HepG2 (cell line): Measurements from ENCODE around the gene GPR162. TPM values are rescaled to one million over a fixed set of nuclear protein-coding genes. Genes with fewer than 3 reads are reported as not detected.

Experiments
- MED8 ChIP-seq: sonication (generic); formaldehyde crosslinking; IDR thresholded peaks from 2 replicates; pipeline ENCODE4 v1.8.1; 2023; ENCODE audit warnings: mild to moderate bottlenecking, missing genetic modification reagents; ENCODE audit not compliant: insufficient replicate concordance
- NR2F6 ChIP-seq, 2 experiments: IDR thresholded peaks; 2 replicates each; pipeline ENCODE4 v1.6.1; 2016; ENCODE audit warnings: antibody characterized with exemption in 1 of 2, mild to moderate bottlenecking in 1 of 2
- SCMH1 ChIP-seq: sonication (generic); formaldehyde crosslinking; IDR thresholded peaks from 2 replicates; pipeline ENCODE4 v1.9.0; 2021; ENCODE audit warnings: missing genetic modification reagents, mild to moderate bottlenecking, borderline replicate concordance
- TCF7 ChIP-seq: sonication (generic); IDR thresholded peaks from 2 replicates; pipeline ENCODE4 v1.6.1; 2016; ENCODE audit warnings: antibody characterized with exemption, low read depth
- YEATS2 ChIP-seq: sonication (generic); formaldehyde crosslinking; IDR thresholded peaks from 2 replicates; pipeline ENCODE4 v1.4.0; 2020; ENCODE audit warnings: missing genetic modification reagents, borderline replicate concordance
- YY1 ChIP-seq: IDR thresholded peaks from 2 replicates; pipeline ENCODE4 v1.6.1; 2011; ENCODE audit warnings: low read length, low read depth, moderate library complexity, mild to moderate bottlenecking; ENCODE audit not compliant: insufficient read depth, insufficient replicate concordance
- ZBTB8A ChIP-seq: sonication (generic); formaldehyde crosslinking; IDR thresholded peaks from 2 replicates; pipeline ENCODE4 v1.4.0; 2020; ENCODE audit warnings: mild to moderate bottlenecking, low read depth, missing genetic modification reagents, borderline replicate concordance
- ZC3H4 ChIP-seq: sonication (generic); formaldehyde crosslinking; IDR thresholded peaks from 2 replicates; pipeline ENCODE4 v1.4.0; 2020; ENCODE audit warnings: missing genetic modification reagents, borderline replicate concordance
- ZNF563 ChIP-seq: sonication (generic); formaldehyde crosslinking; IDR thresholded peaks from 2 replicates; pipeline ENCODE4 v1.8.0; 2022; ENCODE audit warnings: mild to moderate bottlenecking, moderate library complexity, missing genetic modification reagents
- polyA plus RNA-seq, 8 experiments: library from polyadenylated mRNA; depleted of rRNA in 3 of 8; stranded (reverse) in 7 of 8; unstranded in 1 of 8; fragments of >200 nt; fragmentation: Illumina TruSeq in 4 of 8; extraction: Trizol in 4 of 8; gene quantifications; 2 replicates each; pipeline versions ENCODE4 v1.2.1 to v1.2.3, GENCODE V29; 2011 to 2016; ENCODE audit warnings: low read depth in 4 of 8, missing spikeins in 1 of 8, mixed read lengths in 1 of 8; ENCODE audit not compliant: insufficient read depth in 1 of 8
- total RNA-seq, 5 experiments: library from RNA; depleted of rRNA; stranded (reverse); fragments of >200 nt; fragmentation: Illumina TruSeq; extraction: Trizol; gene quantifications; 2 replicates each; pipeline ENCODE4 v1.2.3, GENCODE V29; 2016; ENCODE audit warnings: low read depth in 1 of 5
- TF ChIP-seq, protein P1 (sequence below): sonication (generic); formaldehyde crosslinking; IDR thresholded peaks from 2 replicates; pipeline ENCODE4 v1.9.0; 2022; ENCODE audit warnings: missing genetic modification reagents, mild to moderate bottlenecking, borderline replicate concordance
- TF ChIP-seq, protein P2 (sequence below): sonication (generic); formaldehyde crosslinking; IDR thresholded peaks from 2 replicates; pipeline ENCODE4 v1.8.0; 2022; ENCODE audit warnings: mild to moderate bottlenecking, missing genetic modification reagents; ENCODE audit not compliant: insufficient replicate concordance
- TF ChIP-seq, protein P3 (sequence below): sonication (generic); formaldehyde crosslinking; IDR thresholded peaks from 2 replicates; pipeline ENCODE4 v1.5.0; 2020; ENCODE audit warnings: missing genetic modification reagents, mild to moderate bottlenecking, borderline replicate concordance
- TF ChIP-seq, protein P4 (sequence below): sonication (generic); formaldehyde crosslinking; IDR thresholded peaks from 2 replicates; pipeline ENCODE4 v1.9.0; 2021; ENCODE audit warnings: missing genetic modification reagents, mild to moderate bottlenecking, borderline replicate concordance
- TF ChIP-seq, protein P5 (sequence below): sonication (generic); formaldehyde crosslinking; IDR thresholded peaks from 2 replicates; pipeline ENCODE4 v1.9.0; 2022; ENCODE audit warnings: low read depth, missing genetic modification reagents
- TF ChIP-seq, protein P6 (sequence below): sonication (generic); formaldehyde crosslinking; IDR thresholded peaks from 2 replicates; pipeline ENCODE4 v1.4.0; 2020; ENCODE audit warnings: missing genetic modification reagents

Gene GPR162
- total and polyA plus RNA-seq, 2 of the 13 experiments (the other 11 are each of a cell fraction or from before 2014, with no cell fraction given): 0.08 TPM; not detected in 1

DNA sequence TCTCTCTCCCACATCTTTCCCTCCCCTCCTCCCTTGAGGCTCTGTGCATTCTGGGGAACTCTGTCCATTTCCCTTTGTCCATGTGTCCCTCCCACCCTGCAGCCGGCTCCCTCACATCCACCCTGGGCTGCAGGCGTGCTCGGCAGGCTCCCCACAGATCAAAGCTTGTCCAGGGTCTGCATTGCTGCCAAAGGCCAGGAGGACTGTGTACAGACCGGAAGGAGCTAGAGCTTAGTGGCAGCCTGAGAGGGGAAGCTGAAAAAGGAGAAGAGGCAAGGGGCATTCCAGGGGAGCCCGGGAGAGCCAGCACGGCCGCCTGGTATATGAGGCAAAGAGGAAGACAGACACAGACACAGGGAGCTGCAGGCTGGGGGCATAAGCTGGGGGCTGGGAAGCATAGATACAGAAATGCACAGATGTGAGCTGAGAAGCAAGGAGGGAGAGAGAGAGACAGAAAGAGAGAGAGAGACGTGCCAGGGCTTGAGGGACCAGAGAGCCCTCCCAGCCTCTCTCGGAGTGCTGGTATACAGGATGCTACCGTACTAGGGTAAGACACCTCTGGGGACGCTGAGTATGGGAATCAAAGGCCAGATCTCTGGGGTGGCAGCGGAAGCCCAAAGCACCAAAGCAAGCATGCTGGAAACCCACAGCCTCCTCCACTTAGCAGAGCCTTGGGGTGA, 29.0 kb upstream of the GPR162 start (continued):
- TF ChIP-seq, protein P1, sequence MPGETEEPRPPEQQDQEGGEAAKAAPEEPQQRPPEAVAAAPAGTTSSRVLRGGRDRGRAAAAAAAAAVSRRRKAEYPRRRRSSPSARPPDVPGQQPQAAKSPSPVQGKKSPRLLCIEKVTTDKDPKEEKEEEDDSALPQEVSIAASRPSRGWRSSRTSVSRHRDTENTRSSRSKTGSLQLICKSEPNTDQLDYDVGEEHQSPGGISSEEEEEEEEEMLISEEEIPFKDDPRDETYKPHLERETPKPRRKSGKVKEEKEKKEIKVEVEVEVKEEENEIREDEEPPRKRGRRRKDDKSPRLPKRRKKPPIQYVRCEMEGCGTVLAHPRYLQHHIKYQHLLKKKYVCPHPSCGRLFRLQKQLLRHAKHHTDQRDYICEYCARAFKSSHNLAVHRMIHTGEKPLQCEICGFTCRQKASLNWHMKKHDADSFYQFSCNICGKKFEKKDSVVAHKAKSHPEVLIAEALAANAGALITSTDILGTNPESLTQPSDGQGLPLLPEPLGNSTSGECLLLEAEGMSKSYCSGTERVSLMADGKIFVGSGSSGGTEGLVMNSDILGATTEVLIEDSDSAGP (CRISPR knock-in tag): peak; percentile 87; the same call in 1 of the 2 replicates
- TF ChIP-seq NR2F6 (IDR thresholded peaks at IDR 0.05): peak; percentile 59
- TF ChIP-seq NR2F6 (CRISPR knock-in tag; IDR thresholded peaks at IDR 0.05): peak; percentile 75
- TF ChIP-seq, protein P2, sequence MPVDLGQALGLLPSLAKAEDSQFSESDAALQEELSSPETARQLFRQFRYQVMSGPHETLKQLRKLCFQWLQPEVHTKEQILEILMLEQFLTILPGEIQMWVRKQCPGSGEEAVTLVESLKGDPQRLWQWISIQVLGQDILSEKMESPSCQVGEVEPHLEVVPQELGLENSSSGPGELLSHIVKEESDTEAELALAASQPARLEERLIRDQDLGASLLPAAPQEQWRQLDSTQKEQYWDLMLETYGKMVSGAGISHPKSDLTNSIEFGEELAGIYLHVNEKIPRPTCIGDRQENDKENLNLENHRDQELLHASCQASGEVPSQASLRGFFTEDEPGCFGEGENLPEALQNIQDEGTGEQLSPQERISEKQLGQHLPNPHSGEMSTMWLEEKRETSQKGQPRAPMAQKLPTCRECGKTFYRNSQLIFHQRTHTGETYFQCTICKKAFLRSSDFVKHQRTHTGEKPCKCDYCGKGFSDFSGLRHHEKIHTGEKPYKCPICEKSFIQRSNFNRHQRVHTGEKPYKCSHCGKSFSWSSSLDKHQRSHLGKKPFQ: no peak
- TF ChIP-seq ZBTB8A: no peak
- TF ChIP-seq YY1: no peak
- TF ChIP-seq ZNF563 (CRISPR knock-in tag): no peak; the same call in 1 of the 2 replicates
- no peak for TF ChIP-seq YEATS2 (CRISPR knock-in tag)
- TF ChIP-seq, protein P3, sequence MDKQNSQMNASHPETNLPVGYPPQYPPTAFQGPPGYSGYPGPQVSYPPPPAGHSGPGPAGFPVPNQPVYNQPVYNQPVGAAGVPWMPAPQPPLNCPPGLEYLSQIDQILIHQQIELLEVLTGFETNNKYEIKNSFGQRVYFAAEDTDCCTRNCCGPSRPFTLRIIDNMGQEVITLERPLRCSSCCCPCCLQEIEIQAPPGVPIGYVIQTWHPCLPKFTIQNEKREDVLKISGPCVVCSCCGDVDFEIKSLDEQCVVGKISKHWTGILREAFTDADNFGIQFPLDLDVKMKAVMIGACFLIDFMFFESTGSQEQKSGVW: no peak
- TF ChIP-seq ZC3H4 (CRISPR knock-in tag): no peak
- TF ChIP-seq, protein P4, sequence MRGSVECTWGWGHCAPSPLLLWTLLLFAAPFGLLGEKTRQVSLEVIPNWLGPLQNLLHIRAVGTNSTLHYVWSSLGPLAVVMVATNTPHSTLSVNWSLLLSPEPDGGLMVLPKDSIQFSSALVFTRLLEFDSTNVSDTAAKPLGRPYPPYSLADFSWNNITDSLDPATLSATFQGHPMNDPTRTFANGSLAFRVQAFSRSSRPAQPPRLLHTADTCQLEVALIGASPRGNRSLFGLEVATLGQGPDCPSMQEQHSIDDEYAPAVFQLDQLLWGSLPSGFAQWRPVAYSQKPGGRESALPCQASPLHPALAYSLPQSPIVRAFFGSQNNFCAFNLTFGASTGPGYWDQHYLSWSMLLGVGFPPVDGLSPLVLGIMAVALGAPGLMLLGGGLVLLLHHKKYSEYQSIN (CRISPR knock-in tag): no peak
- no peak for TF ChIP-seq MED8
- peak; percentile 94 for TF ChIP-seq TCF7
- TF ChIP-seq, protein P5, sequence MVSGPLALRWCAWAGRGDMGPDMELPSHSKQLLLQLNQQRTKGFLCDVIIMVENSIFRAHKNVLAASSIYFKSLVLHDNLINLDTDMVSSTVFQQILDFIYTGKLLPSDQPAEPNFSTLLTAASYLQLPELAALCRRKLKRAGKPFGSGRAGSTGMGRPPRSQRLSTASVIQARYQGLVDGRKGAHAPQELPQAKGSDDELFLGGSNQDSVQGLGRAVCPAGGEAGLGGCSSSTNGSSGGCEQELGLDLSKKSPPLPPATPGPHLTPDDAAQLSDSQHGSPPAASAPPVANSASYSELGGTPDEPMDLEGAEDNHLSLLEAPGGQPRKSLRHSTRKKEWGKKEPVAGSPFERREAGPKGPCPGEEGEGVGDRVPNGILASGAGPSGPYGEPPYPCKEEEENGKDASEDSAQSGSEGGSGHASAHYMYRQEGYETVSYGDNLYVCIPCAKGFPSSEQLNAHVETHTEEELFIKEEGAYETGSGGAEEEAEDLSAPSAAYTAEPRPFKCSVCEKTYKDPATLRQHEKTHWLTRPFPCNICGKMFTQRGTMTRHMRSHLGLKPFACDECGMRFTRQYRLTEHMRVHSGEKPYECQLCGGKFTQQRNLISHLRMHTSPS (CRISPR knock-in tag): 0 out of 2 replicates have a peak, but pooled peaks have one; percentile 36
- TF ChIP-seq, protein P6, sequence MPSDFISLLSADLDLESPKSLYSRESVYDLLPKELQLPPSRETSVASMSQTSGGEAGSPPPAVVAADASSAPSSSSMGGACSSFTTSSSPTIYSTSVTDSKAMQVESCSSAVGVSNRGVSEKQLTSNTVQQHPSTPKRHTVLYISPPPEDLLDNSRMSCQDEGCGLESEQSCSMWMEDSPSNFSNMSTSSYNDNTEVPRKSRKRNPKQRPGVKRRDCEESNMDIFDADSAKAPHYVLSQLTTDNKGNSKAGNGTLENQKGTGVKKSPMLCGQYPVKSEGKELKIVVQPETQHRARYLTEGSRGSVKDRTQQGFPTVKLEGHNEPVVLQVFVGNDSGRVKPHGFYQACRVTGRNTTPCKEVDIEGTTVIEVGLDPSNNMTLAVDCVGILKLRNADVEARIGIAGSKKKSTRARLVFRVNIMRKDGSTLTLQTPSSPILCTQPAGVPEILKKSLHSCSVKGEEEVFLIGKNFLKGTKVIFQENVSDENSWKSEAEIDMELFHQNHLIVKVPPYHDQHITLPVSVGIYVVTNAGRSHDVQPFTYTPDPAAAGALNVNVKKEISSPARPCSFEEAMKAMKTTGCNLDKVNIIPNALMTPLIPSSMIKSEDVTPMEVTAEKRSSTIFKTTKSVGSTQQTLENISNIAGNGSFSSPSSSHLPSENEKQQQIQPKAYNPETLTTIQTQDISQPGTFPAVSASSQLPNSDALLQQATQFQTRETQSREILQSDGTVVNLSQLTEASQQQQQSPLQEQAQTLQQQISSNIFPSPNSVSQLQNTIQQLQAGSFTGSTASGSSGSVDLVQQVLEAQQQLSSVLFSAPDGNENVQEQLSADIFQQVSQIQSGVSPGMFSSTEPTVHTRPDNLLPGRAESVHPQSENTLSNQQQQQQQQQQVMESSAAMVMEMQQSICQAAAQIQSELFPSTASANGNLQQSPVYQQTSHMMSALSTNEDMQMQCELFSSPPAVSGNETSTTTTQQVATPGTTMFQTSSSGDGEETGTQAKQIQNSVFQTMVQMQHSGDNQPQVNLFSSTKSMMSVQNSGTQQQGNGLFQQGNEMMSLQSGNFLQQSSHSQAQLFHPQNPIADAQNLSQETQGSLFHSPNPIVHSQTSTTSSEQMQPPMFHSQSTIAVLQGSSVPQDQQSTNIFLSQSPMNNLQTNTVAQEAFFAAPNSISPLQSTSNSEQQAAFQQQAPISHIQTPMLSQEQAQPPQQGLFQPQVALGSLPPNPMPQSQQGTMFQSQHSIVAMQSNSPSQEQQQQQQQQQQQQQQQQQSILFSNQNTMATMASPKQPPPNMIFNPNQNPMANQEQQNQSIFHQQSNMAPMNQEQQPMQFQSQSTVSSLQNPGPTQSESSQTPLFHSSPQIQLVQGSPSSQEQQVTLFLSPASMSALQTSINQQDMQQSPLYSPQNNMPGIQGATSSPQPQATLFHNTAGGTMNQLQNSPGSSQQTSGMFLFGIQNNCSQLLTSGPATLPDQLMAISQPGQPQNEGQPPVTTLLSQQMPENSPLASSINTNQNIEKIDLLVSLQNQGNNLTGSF (CRISPR knock-in tag): no peak
- TF ChIP-seq SCMH1 (CRISPR knock-in tag): no peak
